Measurements from ENCODE around the gene FAM120B.

- TF ChIP-seq EZH2 (IDR thresholded peaks at IDR 0.05; ENCODE audit: insufficient read depth, poor library complexity, severe bottlenecking) (no peak), EZH2phosphoT487 (IDR thresholded peaks at IDR 0.05; ENCODE audit: insufficient read depth, low read depth) (no peak)
Observed at GRCh38 chr6:170286934-170287265, 19.7 kb upstream of the FAM120B start.
